IPS-NIHi7 (cell line): ENCODE measurements around the gene MAPRE3.
"Not testable (repeated sequence)": the region's sequence is repeated elsewhere in the genome, so short reads cannot be mapped to it uniquely, and the experiment has no call there.

Experiments
- DNase-seq: peaks from one replicate; pipeline ENCODE4 v3.0.0; 2012; ENCODE audit warnings: mixed read lengths; ENCODE audit errors: extremely low spot score

MAPRE3 gene

DNA sequence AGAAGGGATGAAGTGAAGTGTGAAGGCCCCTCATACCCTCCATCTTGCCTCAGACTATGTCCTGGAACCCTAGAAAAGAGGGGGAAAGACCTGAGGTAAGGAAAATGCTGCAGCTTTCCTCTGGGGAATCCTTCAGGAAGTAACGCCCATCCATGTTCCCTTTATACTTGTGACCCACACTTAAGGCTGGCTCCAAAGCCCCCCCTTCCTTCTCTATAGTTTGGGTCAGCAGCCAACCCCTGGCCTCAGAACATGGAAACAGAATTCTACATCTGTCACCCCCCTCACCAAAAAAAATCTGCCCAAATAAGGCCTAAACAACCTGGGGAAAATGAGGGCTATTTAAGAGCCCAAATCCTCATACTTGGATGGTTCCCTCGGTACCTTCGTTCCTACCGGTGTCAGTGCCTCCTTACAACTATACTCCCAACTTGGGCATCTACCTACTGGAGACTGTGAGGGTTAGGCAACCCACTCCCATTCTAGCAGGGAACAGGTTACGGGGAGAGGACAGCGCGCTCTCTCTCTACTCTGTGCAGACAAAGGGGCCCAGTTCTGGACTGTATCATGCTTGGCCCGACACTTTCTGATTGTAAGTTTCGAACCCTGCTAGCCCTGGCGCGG, 100.3 kb downstream of the MAPRE3 start:
- DNase-seq = no peak

GRCh38 chr2:27071277-27071989, 101.0 kb downstream of the MAPRE3 start, which contains the start of gene OST4:
TSS of gene OST4 (minus strand) at chr2:27071654.
- peak; percentile 96 for DNase-seq

- DNase-seq = peak; percentile 76
Measured at GRCh38 chr2:27071990-27072830, 101.8 kb downstream of the MAPRE3 start.

DNA sequence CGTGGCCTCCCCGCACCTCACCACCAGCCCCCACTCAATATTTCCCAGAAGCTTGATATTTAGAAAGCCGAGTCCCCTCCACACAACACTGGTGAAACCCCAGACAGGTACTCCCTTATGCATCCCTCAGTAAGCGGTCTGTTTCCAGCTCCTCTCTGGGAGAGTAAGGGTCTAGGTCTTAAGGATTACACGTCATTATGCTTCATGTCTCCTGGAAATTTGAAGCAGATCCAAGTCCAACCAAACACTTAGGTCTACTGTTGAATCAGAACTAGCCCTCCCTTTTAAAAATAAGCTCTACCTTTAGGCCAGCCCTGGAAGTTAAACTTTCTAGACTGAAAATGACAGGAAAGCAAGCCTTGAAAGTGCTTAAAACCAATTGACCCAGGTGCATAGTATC, 102.5 kb downstream of the MAPRE3 start:
- DNase-seq = no peak

- no peak for DNase-seq
Measured at GRCh38 chr2:27073782-27074181, 103.3 kb downstream of the MAPRE3 start.

- no peak for DNase-seq
Measured at GRCh38 chr2:27074738-27075565, 104.5 kb downstream of the MAPRE3 start.

- not testable (repeated sequence) for DNase-seq
Measured at GRCh38 chr2:27075566-27075871, 105.1 kb downstream of the MAPRE3 start.

- no peak for DNase-seq
Measured at GRCh38 chr2:27076323-27076722, 105.9 kb downstream of the MAPRE3 start.
